Tibial nerve (tissue), 4 donors: ENCODE results near the gene CSF3. TPM values are rescaled to one million over a fixed set of nuclear protein-coding genes. Genes with fewer than 3 reads are reported as not detected.

Experiments
- DNase-seq, 2 donors: peaks; one replicate each; pipeline ENCODE4 v3.0.0-alpha.2; 2019; ENCODE audit warnings: low spot score in 2 of 2
- H3K27ac ChIP-seq, 4 donors: fragments of 200-600 bp; sonication (generic) in 3 of 4; one replicate each; pipeline ENCODE4 v1.5.1; 2017 to 2019; ENCODE audit warnings: mild to moderate bottlenecking in 1 of 4
- H3K27me3 ChIP-seq, 2 donors: fragments of 200-600 bp; sonication (generic) in 1 of 2; one replicate each; pipeline versions ENCODE4 v1.5.1 to v1.6.0; 2017 to 2019
- H3K36me3 ChIP-seq, 3 donors: fragments of 200-600 bp; sonication (generic); one replicate each; pipeline ENCODE4 v1.5.1; 2018 to 2019
- H3K4me1 ChIP-seq, 4 donors: fragments of 200-600 bp; sonication (generic) in 3 of 4; one replicate each; pipeline ENCODE4 v1.5.1; 2017 to 2019
- H3K4me3 ChIP-seq, 4 donors: fragments of 200-600 bp; sonication (generic) in 3 of 4; one replicate each; pipeline ENCODE4 v1.5.1; 2017 to 2019; ENCODE audit warnings: mild to moderate bottlenecking in 1 of 4, moderate library complexity in 1 of 4
- H3K9me3 ChIP-seq, 4 donors: fragments of 200-600 bp; sonication (generic) in 3 of 4; one replicate each; pipeline ENCODE4 v1.5.1; 2017 to 2019
- CTCF ChIP-seq, 5 experiments: fragments of 200-600 bp in 3 of 5; fragments of 450-650 bp in 2 of 5; sonication (generic) in 3 of 5; IDR thresholded peaks; one replicate each; pipeline ENCODE4 v1.5.1; 2016 to 2019; ENCODE audit warnings: antibody characterized with exemption in 5 of 5, mild to moderate bottlenecking in 3 of 5, moderate library complexity in 2 of 5
- EP300 ChIP-seq, 2 donors: sonication (generic); formaldehyde crosslinking; IDR thresholded peaks; one replicate each; pipeline ENCODE4 v1.6.1; 2017; ENCODE audit warnings: antibody characterized with exemption in 2 of 2, mild to moderate bottlenecking in 1 of 2
- POLR2A ChIP-seq, 2 donors: fragments of 450-650 bp; IDR thresholded peaks; one replicate each; pipeline ENCODE4 v1.6.1; 2017; ENCODE audit warnings: antibody characterized with exemption in 2 of 2, mild to moderate bottlenecking in 2 of 2, moderate library complexity in 2 of 2
- WGBS, 2 donors: methylation state at CpG; one replicate each; pipeline ENCODE4 v1.1.5; 2018; 5-methylcytosine and 5-hydroxymethylcytosine counted together
- total RNA-seq, 4 donors: library from RNA; depleted of rRNA; stranded (reverse); fragments of >200 nt; gene quantifications; one replicate each; pipeline ENCODE4 v1.1.0, GENCODE V29; 2016

Gene CSF3
- total RNA-seq, 4 donors from 2014 or later: 0.59 to 2.1 TPM; not detected in 2

GRCh38 chr17:39979016-39979670, 36.1 kb upstream of the CSF3 start:
- Histone ChIP-seq H3K36me3 (peaks cover 0 to 2% (median under 1%) of the 10 kb centered on the region in 3 donors), H3K4me3 (no peak overlapping the region), H3K27me3 (peaks cover 0 to 6% of the 10 kb centered on the region in 2 donors), H3K4me1 (peaks cover 0 to 35% (median 21%) of the 10 kb centered on the region in 4 donors), H3K27ac (no peak overlapping the region), H3K9me3 (no peaks in the 10 kb centered on the region)
- no peak for DNase-seq
- TF ChIP-seq EP300 (IDR thresholded peaks at IDR 0.05) (no peak), POLR2A (IDR thresholded peaks at IDR 0.05) (no peak), CTCF (IDR thresholded peaks at IDR 0.05) (no peak)
- WGBS, 2 donors: 66 to 70% methylated on average over 5 of the region's 5 CpGs

DNA sequence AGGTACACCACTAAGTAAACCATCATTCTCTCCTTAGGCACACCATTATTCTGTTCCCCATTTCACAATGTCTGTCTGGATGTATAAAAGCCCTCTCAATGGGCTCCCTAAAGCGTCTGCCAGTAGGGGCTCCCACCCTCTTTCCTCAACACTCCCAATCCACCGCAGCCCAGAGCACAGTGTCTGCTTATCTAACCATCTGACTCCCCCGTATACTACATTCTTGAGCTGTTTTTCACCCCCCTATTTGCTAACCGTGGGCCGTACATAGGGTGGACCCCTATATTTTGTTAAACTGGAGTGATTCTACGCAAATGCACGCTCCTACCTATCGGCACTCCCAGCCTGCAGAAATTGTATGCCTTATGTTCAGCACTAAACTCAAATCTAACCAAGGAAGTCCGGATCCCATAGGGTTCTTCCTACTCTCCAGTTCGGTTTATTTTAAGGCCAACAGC, 35.3 kb upstream of the CSF3 start:
- TF ChIP-seq EP300 (IDR thresholded peaks at IDR 0.05) (no peak), CTCF (IDR thresholded peaks at IDR 0.05) (no peak), POLR2A (IDR thresholded peaks at IDR 0.05) (no peak)
- peak overlapping the region; percentile 58 to 92 (median 88) for H3K27ac ChIP-seq
- no peaks in the 10 kb centered on the region for H3K9me3 ChIP-seq
- peaks cover 0 to 9% (median 7%) of the 10 kb centered on the region in 3 donors for H3K36me3 ChIP-seq
- peaks cover 0 to 35% (median 21%) of the 10 kb centered on the region in 4 donors for H3K4me1 ChIP-seq
- no peak for DNase-seq
- 1 to 2% methylated on average over 10 of the region's 10 CpGs for WGBS, 2 donors
- H3K4me3 ChIP-seq: peak overlapping the region; percentile 20 to 95 (median 44)
- peaks cover 0 to 6% of the 10 kb centered on the region in 2 donors for H3K27me3 ChIP-seq

GRCh38 chr17:39980351-39981206, 34.7 kb upstream of the CSF3 start, which contains the start of gene PSMD3:
Gene PSMD3 (plus strand): TSS chr17:39980807. CDS start chr17:39980971, 164 bp downstream.
- H3K36me3 ChIP-seq: peaks cover 0 to 16% (median 13%) of the 10 kb centered on the region in 3 donors
- peak; percentile 98 to 99 for DNase-seq
- peaks cover 0 to 4% of the 10 kb centered on the region in 2 donors for H3K27me3 ChIP-seq
- peak; percentile 97 to 98 for TF ChIP-seq EP300 (IDR thresholded peaks at IDR 0.05)
- peak; percentile 74 to 96 (median 94) for TF ChIP-seq CTCF (IDR thresholded peaks at IDR 0.05)
- peak; percentile 70 to 89 for TF ChIP-seq POLR2A (IDR thresholded peaks at IDR 0.05)
- peak within 1 kb of the TSS; percentile 61 to 96 (median 92) for H3K27ac ChIP-seq
- no peaks in the 10 kb centered on the region for H3K9me3 ChIP-seq
- 0 to 1% methylated on average over 49 to 56 of the region's 84 CpGs for WGBS, 2 donors
- H3K4me1 ChIP-seq: peaks cover 0 to 35% (median 21%) of the 10 kb centered on the region in 4 donors
- peak within 1 kb of the TSS; percentile 63 to 95 (median 90) for H3K4me3 ChIP-seq

- Histone ChIP-seq H3K9me3 (no peaks in the 10 kb centered on the region), H3K27me3 (no peaks in the 10 kb centered on the region), H3K4me3 (peak overlapping the region; percentile 63 to 95 (median 90)), H3K36me3 (peaks cover 0 to 23% (median 18%) of the 10 kb centered on the region in 3 donors), H3K27ac (peak overlapping the region; percentile 61 to 96 (median 92)), H3K4me1 (peaks cover 0 to 35% (median 21%) of the 10 kb centered on the region in 4 donors)
- WGBS, 2 donors: 1% methylated on average over 15 of the region's 15 CpGs
- no peak for TF ChIP-seq POLR2A (IDR thresholded peaks at IDR 0.05)
- no peak for TF ChIP-seq EP300 (IDR thresholded peaks at IDR 0.05)
- TF ChIP-seq CTCF (IDR thresholded peaks at IDR 0.05): no peak
- no peak for DNase-seq
Observed at GRCh38 chr17:39981207-39981741, 34.0 kb upstream of the CSF3 start.
